ENCODE data around the gene HPSE2.
A peak's percentile ranks its signal among the peaks of the same experiment; 100 is the strongest.

GRCh38 chr10:98446661-98447221 is 788.9 kb downstream of the HPSE2 start, which contains the start of gene HPS1:
- TF ChIP-seq CTCF (IDR thresholded peaks at IDR 0.05) = no peak
- TF ChIP-seq POLR2A (IDR thresholded peaks at IDR 0.05) = peak in 1 of 2 donors; percentile 88
- peak in 1 of 2 donors; percentile 91 for TF ChIP-seq POLR2AphosphoS5 (IDR thresholded peaks at IDR 0.05; ENCODE audit: insufficient read depth in 1 of 2, low read depth in 1 of 2)

Measured in vagina (tissue), 2 donors.